K562 (cell line): ENCODE results near the gene CTAG2. TPM values are rescaled to one million over a fixed set of nuclear protein-coding genes. Genes with fewer than 3 reads are reported as not detected.

ENCODE experiments used
- ATAC-seq: fragments of 200-7000 bp; cut with Tn5 transposase; 3 replicates; pipeline ENCODE4 v1.9.1; 2020; ENCODE audit warnings: moderate library complexity
- BruUV-seq: library from RNA; stranded (reverse); fragments of 400-500 nt; replicated peaks from 2 replicates; lab custom pipeline; 2021; lab: Mats Ljungman, UMichigan
- CTCF ChIA-PET: fragments of 300-600 bp; formaldehyde crosslinking; extraction: SDS; loops from one replicate; lab custom pipeline; 2021; ENCODE audit warnings: low intra/inter-chr PET ratio; lab: Yijun Ruan, JAX
- POLR2A ChIA-PET: fragments of 300-600, 350-650 bp; sonication (Branson Sonifier 250); formaldehyde crosslinking; extraction: SDS; loops from one replicate; lab custom pipeline; 2021; ENCODE audit warnings: antibody characterized with exemption, inconsistent platforms; lab: Yijun Ruan, JAX
- DNase-seq, 4 experiments: peaks; one replicate each; pipeline versions ENCODE4 v3.0.0 to v3.0.0-alpha.2; 2011 to 2018; ENCODE audit warnings: low spot score in 3 of 4, mixed read lengths in 3 of 4; ENCODE audit errors: extremely low read depth in 1 of 4
- FAIRE-seq: peaks from 2 replicates; lab custom pipeline; 2011; peaks lifted over from hg19 to GRCh38; lab: Jason Lieb, UNC
- H2AFZ ChIP-seq: 2 replicates; pipeline ENCODE4 v1.6.0; 2011; ENCODE audit warnings: low read depth, low read length, control low read depth, inconsistent platforms
- H3K27ac ChIP-seq: fragments of 200-600 bp; 3 replicates; pipeline ENCODE4 v1.8.0; 2011; ENCODE audit warnings: low read depth, mild to moderate bottlenecking, control low read depth, inconsistent platforms, low read length, moderate library complexity, mixed read lengths; ENCODE audit errors: extremely low read depth
- H3K27me3 ChIP-seq, 2 experiments: fragments of 300-600 bp in 1 of 2; 2 replicates in 1 of 2; 3 replicates in 1 of 2; pipeline versions ENCODE4 v1.6.0 to v1.8.0; 2011; ENCODE audit warnings: inconsistent platforms in 2 of 2, low read length in 2 of 2, mild to moderate bottlenecking in 1 of 2, mixed read lengths in 1 of 2, moderate library complexity in 1 of 2; ENCODE audit not compliant: control insufficient read depth in 2 of 2, insufficient read depth in 2 of 2
- H3K36me3 ChIP-seq: fragments of 300-600 bp; 3 replicates; pipeline ENCODE4 v1.8.0; 2011; ENCODE audit warnings: mild to moderate bottlenecking, low read length, inconsistent platforms; ENCODE audit not compliant: control insufficient read depth, insufficient read depth
- H3K4me1 ChIP-seq, 2 experiments: fragments of 200-600 bp in 1 of 2; replicated peaks in 1 of 2; 2 replicates in 1 of 2; 3 replicates in 1 of 2; pipeline versions ENCODE4 v1.5.1 to v1.8.0; 2011; ENCODE audit warnings: inconsistent platforms in 2 of 2, low read length in 2 of 2, mild to moderate bottlenecking in 1 of 2, mixed read lengths in 1 of 2, moderate library complexity in 1 of 2; ENCODE audit not compliant: control insufficient read depth in 2 of 2, insufficient read depth in 2 of 2
- H3K4me2 ChIP-seq: 2 replicates; pipeline ENCODE4 v1.6.1; 2011; ENCODE audit warnings: low read length, control low read depth, inconsistent platforms, mixed read lengths; ENCODE audit not compliant: insufficient read depth
- H3K4me3 ChIP-seq: fragments of 200-600 bp; sonication (generic), shearing (Covaris generic); 2 replicates; pipeline ENCODE4 v1.5.1; 2016; ENCODE audit warnings: control low read depth, inconsistent platforms
- H3K79me2 ChIP-seq: fragments of 200-600 bp; 3 replicates; pipeline ENCODE4 v1.8.0; 2011; ENCODE audit warnings: low read length, inconsistent platforms; ENCODE audit not compliant: control insufficient read depth, insufficient read depth
- H3K9ac ChIP-seq, 2 experiments: 2 replicates each; pipeline versions ENCODE4 v1.6.0 to v1.6.1; 2011; ENCODE audit warnings: low read depth in 2 of 2, low read length in 2 of 2, control low read depth in 1 of 2, inconsistent platforms in 1 of 2, mild to moderate bottlenecking in 1 of 2, mixed read lengths in 1 of 2; ENCODE audit not compliant: insufficient read depth in 1 of 2
- H3K9me1 ChIP-seq: one replicate; pipeline ENCODE4 v1.6.0; 2011; ENCODE audit warnings: inconsistent platforms, mild to moderate bottlenecking, low read length, moderate library complexity; ENCODE audit not compliant: control insufficient read depth, insufficient read depth
- H3K9me3 ChIP-seq: replicated peaks from 2 replicates; pipeline ENCODE4 v1.5.1; 2011; ENCODE audit warnings: low read depth, low read length, inconsistent platforms; ENCODE audit not compliant: control insufficient read depth, insufficient read depth
- H4K20me1 ChIP-seq: replicated peaks from 2 replicates; pipeline ENCODE4 v1.6.1; 2011; ENCODE audit warnings: low read length, inconsistent platforms, mixed read lengths; ENCODE audit not compliant: control insufficient read depth, insufficient read depth
- BCLAF1 ChIP-seq, 2 experiments: fragments of 450-650 bp in 1 of 2; IDR thresholded peaks; 2 replicates each; pipeline ENCODE4 v1.6.1; 2011 to 2017; ENCODE audit warnings: low read depth in 2 of 2, antibody characterized with exemption in 1 of 2, borderline replicate concordance in 1 of 2, low read length in 1 of 2, mild to moderate bottlenecking in 1 of 2, mixed read lengths in 1 of 2; ENCODE audit not compliant: control insufficient read depth in 1 of 2
- CEBPB ChIP-seq: fragments of 450-650 bp; IDR thresholded peaks from 2 replicates; pipeline ENCODE4 v1.6.1; 2016; ENCODE audit warnings: missing genetic modification characterization, missing compliant biosample characterization
- CSDE1 ChIP-seq, 2 experiments: fragments of 450-650 bp; IDR thresholded peaks; 2 replicates each; pipeline ENCODE4 v1.6.1; 2016; ENCODE audit warnings: mild to moderate bottlenecking in 1 of 2
- HMBOX1 ChIP-seq: sonication (generic); IDR thresholded peaks from 2 replicates; pipeline ENCODE4 v1.6.1; 2016
- MTA3 ChIP-seq: fragments of 450-650 bp; formaldehyde crosslinking; IDR thresholded peaks from 2 replicates; pipeline ENCODE4 v1.6.1; 2017; ENCODE audit warnings: mild to moderate bottlenecking, borderline replicate concordance
- MYNN ChIP-seq, 2 experiments: sonication (generic); formaldehyde crosslinking in 1 of 2; IDR thresholded peaks; 2 replicates each; pipeline versions ENCODE4 v1.5.0 to v1.6.1; 2016 to 2020; ENCODE audit warnings: antibody characterized with exemption in 1 of 2, missing genetic modification reagents in 1 of 2
- PCBP2 ChIP-seq: fragments of 200-400 bp; formaldehyde crosslinking; IDR thresholded peaks from 2 replicates; pipeline ENCODE4 v1.6.1; 2018; ENCODE audit warnings: low read length, low read depth, mild to moderate bottlenecking, moderate library complexity; ENCODE audit not compliant: poor library complexity, severe bottlenecking
- RFX5 ChIP-seq: IDR thresholded peaks from 2 replicates; pipeline ENCODE4 v1.6.1; 2011; ENCODE audit warnings: low read depth, mild to moderate bottlenecking, improper control_type of control experiment, low read length
- SNIP1 ChIP-seq: fragments of 450-650 bp; IDR thresholded peaks from 2 replicates; pipeline ENCODE4 v1.7.1; 2017; ENCODE audit warnings: low read depth, mild to moderate bottlenecking
- STAT5B ChIP-seq: fragments of 250-450 bp; sonication (Bioruptor Pico); IDR thresholded peaks from 2 replicates; pipeline ENCODE4 v1.8.0; 2021; ENCODE audit warnings: mild to moderate bottlenecking, inconsistent platforms
- SUPT5H ChIP-seq: fragments of 450-650 bp; IDR thresholded peaks from 2 replicates; pipeline ENCODE4 v1.6.1; 2016
- TGIF2 ChIP-seq: sonication (generic); formaldehyde crosslinking; IDR thresholded peaks from 2 replicates; pipeline ENCODE4 v1.8.1; 2022; ENCODE audit warnings: mild to moderate bottlenecking, missing genetic modification reagents, moderate library complexity
- ZFP36 ChIP-seq: fragments of 150-350 bp; IDR thresholded peaks from 2 replicates; pipeline ENCODE4 v1.6.1; 2018; ENCODE audit warnings: low read length, low read depth; ENCODE audit not compliant: partially characterized antibody
- ZNF134 ChIP-seq: fragments of 250-450 bp; sonication (Bioruptor Pico); conservative IDR thresholded peaks from 2 replicates; pipeline ENCODE4 v1.4.0; 2020
- ZNF165 ChIP-seq: fragments of 250-450 bp; sonication (Bioruptor Pico); IDR thresholded peaks from 2 replicates; pipeline ENCODE4 v1.4.0; 2020; ENCODE audit warnings: borderline replicate concordance
- ZNF79 ChIP-seq: fragments of 250-450 bp; sonication (Bioruptor Pico); IDR thresholded peaks from 2 replicates; pipeline ENCODE4 v1.4.0; 2020; ENCODE audit warnings: low read depth, mild to moderate bottlenecking, moderate library complexity
- ZSCAN32 ChIP-seq: fragments of 450-650 bp; formaldehyde crosslinking; IDR thresholded peaks from 2 replicates; pipeline ENCODE4 v1.4.0; 2020; ENCODE audit warnings: mild to moderate bottlenecking, moderate library complexity
- WGBS: fragments of 100-300 bp; shearing (Covaris generic); methylation state at CpG from one replicate; pipeline ENCODE4 v1.1.6; 2016; ENCODE audit warnings: low coverage, mixed read lengths; ENCODE audit not compliant: insufficient coverage; ENCODE audit errors: missing lambda C conversion rate; 5-methylcytosine and 5-hydroxymethylcytosine counted together
- in situ Hi-C: fragments of 300-500 bp; cut with MboI; formaldehyde crosslinking; loops from 4 replicates; pipeline ENCODE4 v1.15.0; 2018; ENCODE audit warnings: inconsistent platforms, mixed read lengths
- intact Hi-C: fragments of 100-400 bp; cut with micrococcal nuclease; formaldehyde crosslinking; loops from 2 replicates; pipeline ENCODE4 v1.14.2; 2022
- polyA plus RNA-seq, 8 experiments: library from polyadenylated mRNA; depleted of rRNA in 4 of 8; stranded (reverse) in 5 of 8; unstranded in 3 of 8; fragments of >200 nt; fragmentation: Nextera tagmentation in 2 of 8; fragmentation: Illumina TruSeq in 1 of 8; extraction: Ambion mirVana in 2 of 8; extraction: Trizol in 1 of 8; gene quantifications; 2 replicates each; pipeline versions ENCODE4 v1.2.1 to v1.2.3, GENCODE V29; 2011 to 2014; ENCODE audit warnings: inconsistent platforms in 1 of 8, missing spikeins in 1 of 8
- total RNA-seq, 7 experiments: library from RNA; depleted of rRNA in 6 of 7; stranded (reverse); fragments of >200 nt in 6 of 7; fragmentation: Illumina TruSeq in 2 of 7; extraction: Trizol in 2 of 7; gene quantifications; 2 replicates each; pipeline versions ENCODE4 v1.2.1 to v1.2.3, GENCODE V29; 2011 to 2021; ENCODE audit warnings: low replicate concordance in 1 of 7
- TF ChIP-seq, protein P1 (sequence below): fragments of 250-450 bp; sonication (Bioruptor Pico); IDR thresholded peaks from 2 replicates; pipeline ENCODE4 v1.9.0; 2021; ENCODE audit warnings: mild to moderate bottlenecking, inconsistent platforms

Gene CTAG2
- total and polyA plus RNA-seq, 9 of the 15 experiments (the other 6 are each of a cell fraction or from before 2014, with no cell fraction given), result 1.7 to 63.0 (median 18.8) TPM

DNA sequence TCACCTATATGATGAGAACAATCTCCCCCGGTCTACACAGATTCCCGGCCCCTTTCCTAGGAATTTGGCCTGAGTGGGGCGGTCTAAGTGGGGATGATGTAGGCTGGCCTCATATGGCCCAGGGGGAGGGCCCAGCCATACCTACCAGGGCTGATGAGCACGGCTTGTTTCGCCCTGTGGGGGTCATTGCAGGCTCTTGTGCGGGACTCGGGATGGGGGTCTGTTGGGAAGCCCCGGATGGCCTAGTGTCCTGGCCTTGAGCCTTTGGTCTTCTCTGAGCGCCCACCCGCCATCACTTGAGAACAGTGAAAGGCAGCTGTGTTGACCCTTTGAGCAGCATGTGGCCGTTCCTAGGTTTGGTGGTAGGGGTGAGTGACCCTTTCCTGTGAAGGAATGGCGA is 4.8 kb upstream of the CTAG2 start:
- Histone ChIP-seq H4K20me1 (no peaks in the 10 kb centered on the region), H3K27me3 (peaks cover 2 to 25% of the 10 kb centered on the region in 2 experiments; a peak in 3 of 5 replicates), H3K4me1 (peaks cover 0 to 3% of the 10 kb centered on the region in 2 experiments; a peak in 1 of 5 replicates), H2AFZ (no peak overlapping the region), H3K9me1 (no peaks in the 10 kb centered on the region), H3K36me3 (no peaks in the 10 kb centered on the region), H3K79me2 (no peaks in the 10 kb centered on the region), H3K4me2 (no peak overlapping the region), H3K9ac (no peak overlapping the region), H3K9me3 (no peaks in the 10 kb centered on the region), H3K4me3 (no peak overlapping the region), H3K27ac (no peak overlapping the region)
- FAIRE-seq (no peak), DNase-seq (no peak), ATAC-seq (no peak)
- in situ Hi-C loops, result loop anchor here (10.0 kb wide), 1 partner anchor 73 kb away; the partner anchor contains the start of gene CTAG1A
- CTCF ChIA-PET, result no interaction called here
- WGBS, result 31% methylated on average over 12 of the region's 12 CpGs
- BruUV-seq, result no TSS peak
- intact Hi-C loops, result no loop called here
- POLR2A ChIA-PET, result no interaction called here
- TF ChIP-seq CEBPB (tag) (no peak), RFX5 (no peak), PCBP2 (no peak), ZNF134 (no peak), HMBOX1 (no peak), ZFP36 (no peak), ZSCAN32 (CRISPR knock-in tag) (no peak), MYNN (IDR thresholded peaks at IDR 0.05) (no peak), MYNN (CRISPR knock-in tag; IDR thresholded peaks at IDR 0.05) (no peak), TGIF2 (CRISPR knock-in tag) (no peak), CSDE1 (IDR thresholded peaks at IDR 0.05) (no peak), ZNF79 (CRISPR knock-in tag) (no peak), ZNF165 (CRISPR knock-in tag) (no peak), STAT5B (CRISPR knock-in tag) (no peak), BCLAF1 (IDR thresholded peaks at IDR 0.05; ENCODE audit: borderline replicate concordance in 1 of 2, control insufficient read depth in 1 of 2, low read depth in 2 of 2, low read length in 1 of 2) (no peak), MTA3 (no peak), SUPT5H (no peak), SNIP1 (no peak)
- TF ChIP-seq, protein P1, sequence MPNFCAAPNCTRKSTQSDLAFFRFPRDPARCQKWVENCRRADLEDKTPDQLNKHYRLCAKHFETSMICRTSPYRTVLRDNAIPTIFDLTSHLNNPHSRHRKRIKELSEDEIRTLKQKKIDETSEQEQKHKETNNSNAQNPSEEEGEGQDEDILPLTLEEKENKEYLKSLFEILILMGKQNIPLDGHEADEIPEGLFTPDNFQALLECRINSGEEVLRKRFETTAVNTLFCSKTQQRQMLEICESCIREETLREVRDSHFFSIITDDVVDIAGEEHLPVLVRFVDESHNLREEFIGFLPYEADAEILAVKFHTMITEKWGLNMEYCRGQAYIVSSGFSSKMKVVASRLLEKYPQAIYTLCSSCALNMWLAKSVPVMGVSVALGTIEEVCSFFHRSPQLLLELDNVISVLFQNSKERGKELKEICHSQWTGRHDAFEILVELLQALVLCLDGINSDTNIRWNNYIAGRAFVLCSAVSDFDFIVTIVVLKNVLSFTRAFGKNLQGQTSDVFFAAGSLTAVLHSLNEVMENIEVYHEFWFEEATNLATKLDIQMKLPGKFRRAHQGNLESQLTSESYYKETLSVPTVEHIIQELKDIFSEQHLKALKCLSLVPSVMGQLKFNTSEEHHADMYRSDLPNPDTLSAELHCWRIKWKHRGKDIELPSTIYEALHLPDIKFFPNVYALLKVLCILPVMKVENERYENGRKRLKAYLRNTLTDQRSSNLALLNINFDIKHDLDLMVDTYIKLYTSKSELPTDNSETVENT (CRISPR knock-in tag), result no peak
